CD4-positive, alpha-beta T cell treated with Interleukin-10 for 1 hour (primary cell): Measurements from ENCODE around the gene ZNF680.
"Not testable (repeated sequence)": the region's sequence is repeated elsewhere in the genome, so short reads cannot be mapped to it uniquely, and the experiment has no call there.

Experiments
- DNase-seq: peaks from one replicate; pipeline ENCODE4 v3.0.0-alpha.2; 2020

Gene ZNF680

GRCh38 chr7:64562626-64563278, at the start of gene ZNF680:
Gene ZNF680, minus strand, starts transcription at chr7:64563071. Its CDS starts 117 bp downstream, at chr7:64562954.
- peak; percentile 92 for DNase-seq

GRCh38 chr7:64612452-64612851, 49.6 kb upstream of the ZNF680 start:
- DNase-seq: no peak

DNA sequence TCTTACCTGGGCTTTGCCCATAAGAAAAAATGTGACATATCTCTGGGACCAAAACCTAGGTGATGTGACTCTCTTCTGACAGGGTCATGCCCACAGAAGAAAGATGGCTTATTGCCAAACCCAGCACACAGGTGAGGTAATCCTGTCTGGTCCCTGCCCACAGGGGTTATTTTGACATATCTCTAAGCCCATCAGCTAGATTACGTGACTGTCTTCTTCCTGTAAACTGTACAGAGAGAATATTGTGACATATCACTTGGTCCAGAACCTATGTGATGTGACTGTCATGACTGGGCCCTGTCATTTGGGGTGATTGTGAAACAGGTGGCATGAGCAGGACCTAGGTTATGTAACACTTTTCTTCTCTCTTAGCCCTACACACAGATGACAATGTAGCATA, 48.8 kb upstream of the ZNF680 start:
- no peak for DNase-seq

DNA sequence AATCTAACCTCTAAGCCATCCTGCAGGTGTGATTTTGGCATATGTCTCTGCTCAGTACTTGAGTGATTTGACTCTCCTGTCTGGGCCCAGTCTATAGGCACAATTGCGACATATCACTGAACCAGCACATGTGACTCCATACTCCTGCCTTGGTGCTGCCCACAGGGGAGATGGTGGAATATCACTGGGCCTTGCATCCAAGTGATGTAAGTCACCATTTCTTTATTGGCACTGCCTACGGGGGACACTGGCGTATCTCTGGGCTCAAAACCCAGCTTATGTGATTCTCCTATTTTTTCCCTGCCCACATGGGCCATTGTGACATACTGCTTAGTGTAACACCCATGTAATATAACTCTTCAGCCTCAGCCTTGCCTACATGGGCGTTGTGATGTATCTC, 48.1 kb upstream of the ZNF680 start:
- DNase-seq: no peak

- DNase-seq: no peak
Observed at GRCh38 chr7:64608116-64608910, 45.4 kb upstream of the ZNF680 start.

DNA sequence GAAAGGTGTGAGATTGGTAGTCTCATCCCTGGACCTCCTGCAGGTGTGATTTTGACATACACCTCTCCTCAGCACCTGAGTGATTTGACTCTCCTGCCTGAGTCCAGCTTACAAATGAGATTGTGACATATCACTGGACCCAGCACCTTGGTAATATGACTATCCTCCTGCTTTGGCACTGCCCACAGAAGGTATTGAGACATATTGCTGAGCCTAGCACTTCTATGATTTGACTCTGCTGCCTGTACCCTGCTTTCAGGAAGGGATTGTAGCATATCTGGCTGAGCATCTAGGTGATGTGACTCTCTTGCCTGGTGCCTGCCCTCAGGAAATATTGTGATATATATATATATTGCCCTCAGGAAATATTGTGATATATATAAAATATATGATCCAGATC, 43.5 kb upstream of the ZNF680 start:
- no peak for DNase-seq

- no peak for DNase-seq
Observed at GRCh38 chr7:64603271-64603670, 40.4 kb upstream of the ZNF680 start.

DNA sequence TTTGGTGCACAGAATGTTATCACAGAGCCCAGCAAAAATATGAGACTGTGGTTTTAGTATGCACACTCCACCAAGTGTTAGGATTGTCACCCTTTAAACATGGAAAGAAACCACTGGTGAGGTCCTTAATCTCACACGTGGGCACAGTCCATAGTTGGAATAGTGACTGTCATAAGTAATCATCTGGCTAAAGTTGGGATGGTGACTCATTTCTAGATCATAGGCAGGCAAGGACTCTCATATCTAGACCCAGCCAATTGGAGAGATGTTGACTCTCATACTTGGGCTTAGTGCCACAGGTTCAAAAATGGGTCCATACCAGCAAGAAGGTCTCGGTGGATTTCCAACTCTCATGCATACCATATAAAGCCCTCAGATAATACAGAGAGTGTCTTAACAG, 39.6 kb upstream of the ZNF680 start:
- DNase-seq: no peak

- DNase-seq: no peak
Observed at GRCh38 chr7:64602086-64602485, 39.2 kb upstream of the ZNF680 start.

DNA sequence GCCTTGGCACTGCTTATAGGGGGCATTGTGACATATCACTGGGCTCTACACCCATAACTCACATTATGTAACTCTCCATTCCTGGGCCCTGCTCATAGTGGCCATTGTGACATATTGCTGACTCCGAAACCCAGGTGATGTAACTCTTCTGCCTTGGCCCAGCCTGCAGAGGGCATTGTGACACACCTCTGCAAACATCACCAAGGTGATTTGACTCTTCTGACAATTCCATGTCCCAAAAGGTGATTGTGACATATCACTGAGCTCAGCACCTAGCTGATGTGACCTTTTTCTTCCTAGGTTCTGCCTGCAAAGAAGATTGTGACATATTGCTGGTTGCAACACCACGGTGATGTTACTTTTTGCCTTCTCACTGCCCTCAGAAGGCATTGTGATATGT, 36.5 kb upstream of the ZNF680 start:
- DNase-seq: no peak

DNA sequence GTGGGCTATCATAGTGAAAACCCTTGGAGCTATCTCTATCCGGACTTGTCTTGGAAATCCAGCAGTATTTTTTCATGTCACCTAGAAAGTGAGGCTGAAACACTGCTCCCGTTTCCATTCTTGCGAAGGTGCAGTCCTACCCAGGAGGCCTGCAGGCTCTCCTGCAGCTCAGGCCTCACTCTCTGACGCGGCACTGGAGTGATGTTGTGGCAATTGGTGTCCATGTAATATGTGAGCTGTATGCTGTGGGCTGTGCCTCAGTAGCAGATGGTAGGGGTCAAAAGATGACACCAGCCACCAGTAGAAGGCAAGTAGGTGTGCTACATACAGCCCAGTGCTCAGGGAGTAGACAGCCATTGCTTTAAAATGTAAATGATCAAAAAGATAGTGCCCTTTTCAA, 28.1 kb upstream of the ZNF680 start:
- DNase-seq: no peak

GRCh38 chr7:64581926-64582894, 19.3 kb upstream of the ZNF680 start:
- DNase-seq: no peak

DNA sequence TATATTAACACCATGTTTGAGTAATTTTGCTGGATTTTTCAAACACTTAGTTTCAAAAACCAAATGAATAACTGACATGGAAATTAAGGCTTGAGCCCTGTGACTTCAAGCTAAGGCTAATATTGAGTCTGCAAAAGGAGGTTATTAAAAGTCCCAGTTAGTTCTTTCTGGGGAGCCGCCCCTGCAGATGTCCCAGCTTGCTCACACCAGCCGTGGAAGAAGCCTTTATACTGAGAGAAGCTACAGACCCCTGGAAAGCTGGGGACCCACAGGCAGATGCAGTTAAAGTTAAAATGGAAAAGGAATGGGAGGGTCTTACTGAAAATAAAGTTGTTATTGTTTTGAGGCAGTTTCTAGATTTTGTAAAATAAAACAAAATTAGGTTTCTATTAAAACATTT, 18.5 kb upstream of the ZNF680 start:
- no peak for DNase-seq

DNA sequence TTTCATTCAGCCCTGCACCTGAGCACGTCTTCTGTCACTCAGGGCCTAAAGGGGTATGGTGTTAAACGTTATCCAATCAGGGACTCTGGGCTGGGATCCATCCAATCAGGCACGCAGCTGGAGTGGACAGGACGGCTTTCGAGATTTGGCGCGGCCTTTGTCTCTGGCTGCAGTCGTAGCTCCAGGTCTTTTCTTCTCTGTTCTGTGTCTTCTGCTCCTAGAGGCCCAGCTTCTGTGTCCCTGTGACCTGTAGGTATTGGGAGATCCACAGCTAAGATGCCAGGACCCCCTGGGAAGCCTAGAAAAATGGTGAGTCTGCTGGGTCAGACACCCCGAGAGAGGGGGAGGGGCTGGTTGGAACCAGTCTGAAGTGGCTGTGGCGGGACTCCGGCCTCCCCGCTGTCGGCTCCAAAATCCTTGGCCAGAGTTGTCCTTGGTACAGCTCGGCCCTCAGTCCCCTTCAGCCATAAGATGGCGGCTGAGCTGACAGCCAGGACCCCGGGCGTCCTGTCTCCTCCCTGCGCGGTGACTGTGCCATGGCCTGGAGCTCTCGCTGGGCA, 11.7 kb upstream of the ZNF680 start:
- DNase-seq: no peak

- not testable (repeated sequence) for DNase-seq
Observed at GRCh38 chr7:64570284-64570605, 7.4 kb upstream of the ZNF680 start.

DNA sequence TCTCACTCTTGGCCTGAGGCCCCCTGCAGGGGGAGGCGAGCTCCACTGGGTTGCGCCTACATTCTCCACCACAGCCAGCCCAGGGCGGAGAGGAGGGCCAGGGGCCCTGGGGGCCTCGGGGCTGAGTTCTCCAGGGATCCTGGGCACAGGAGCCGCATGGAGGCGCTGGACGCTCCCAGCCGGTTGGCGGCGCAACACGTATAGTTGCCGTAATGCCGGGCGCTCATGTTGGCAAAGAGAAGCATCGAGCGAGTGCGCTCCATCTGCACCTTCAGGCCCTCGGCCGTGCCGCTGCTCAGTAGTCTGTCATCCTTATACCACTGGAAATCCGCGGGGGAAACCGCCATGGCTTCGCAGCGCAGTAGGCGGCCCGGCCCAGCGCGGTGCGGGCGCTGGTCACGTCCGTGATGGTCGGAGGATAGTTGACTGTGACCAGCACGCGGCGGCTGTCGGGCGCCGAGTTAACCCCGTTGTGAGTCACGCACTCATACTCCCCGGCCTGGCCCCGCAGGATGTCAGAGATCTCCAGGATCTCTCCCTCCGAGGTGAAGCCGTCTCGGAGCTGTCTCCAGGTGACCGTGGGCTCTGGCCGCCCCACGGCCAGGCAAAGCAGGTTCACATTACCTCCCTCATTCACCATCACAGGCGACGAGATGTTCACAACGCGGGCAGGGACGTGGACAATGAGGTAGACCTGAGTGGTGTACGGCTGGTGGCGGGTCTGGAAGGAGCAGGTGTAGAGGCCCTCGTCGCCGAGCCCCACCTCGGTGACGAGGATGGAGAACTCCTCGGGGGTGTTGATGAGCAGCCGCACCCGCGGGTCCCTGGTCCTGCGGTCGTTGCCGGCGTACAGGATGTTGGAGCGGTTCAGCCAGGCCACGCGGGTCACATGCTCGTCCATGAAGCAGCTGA, 6.8 kb upstream of the ZNF680 start:
- DNase-seq: peak; percentile 54

- peak; percentile 20 for DNase-seq
Observed at GRCh38 chr7:64562256-64562625, 630 bp downstream of the ZNF680 start.

GRCh38 chr7:64559206-64559605, 3.7 kb downstream of the ZNF680 start:
- DNase-seq: no peak

GRCh38 chr7:64558781-64559180, 4.1 kb downstream of the ZNF680 start:
- no peak for DNase-seq

- no peak for DNase-seq
Observed at GRCh38 chr7:64558323-64558705, 4.6 kb downstream of the ZNF680 start.

GRCh38 chr7:64557601-64558322, 5.1 kb downstream of the ZNF680 start:
- no peak for DNase-seq

DNA sequence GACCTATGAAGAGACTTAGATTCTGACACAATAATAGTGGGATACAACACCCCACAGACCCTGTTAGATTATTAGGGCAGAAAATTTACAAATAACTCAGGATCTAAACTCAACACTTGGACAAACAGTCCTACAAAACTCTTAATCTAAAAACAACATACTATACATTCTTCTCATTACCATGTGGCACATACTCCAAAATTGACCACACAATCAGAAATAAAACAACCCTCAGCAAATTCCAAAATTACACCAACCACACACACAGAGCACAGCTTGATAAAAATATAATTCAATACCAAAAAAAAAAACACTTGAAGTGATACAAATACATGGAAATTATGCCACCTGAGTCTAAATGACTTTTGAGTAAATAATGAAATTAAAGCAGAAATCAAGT, 7.8 kb downstream of the ZNF680 start:
- DNase-seq: no peak
